Measurements from ENCODE around the gene MRGPRG.
A peak's percentile ranks its signal among the peaks of the same experiment; 100 is the strongest.

The MRGPRG gene

DNA sequence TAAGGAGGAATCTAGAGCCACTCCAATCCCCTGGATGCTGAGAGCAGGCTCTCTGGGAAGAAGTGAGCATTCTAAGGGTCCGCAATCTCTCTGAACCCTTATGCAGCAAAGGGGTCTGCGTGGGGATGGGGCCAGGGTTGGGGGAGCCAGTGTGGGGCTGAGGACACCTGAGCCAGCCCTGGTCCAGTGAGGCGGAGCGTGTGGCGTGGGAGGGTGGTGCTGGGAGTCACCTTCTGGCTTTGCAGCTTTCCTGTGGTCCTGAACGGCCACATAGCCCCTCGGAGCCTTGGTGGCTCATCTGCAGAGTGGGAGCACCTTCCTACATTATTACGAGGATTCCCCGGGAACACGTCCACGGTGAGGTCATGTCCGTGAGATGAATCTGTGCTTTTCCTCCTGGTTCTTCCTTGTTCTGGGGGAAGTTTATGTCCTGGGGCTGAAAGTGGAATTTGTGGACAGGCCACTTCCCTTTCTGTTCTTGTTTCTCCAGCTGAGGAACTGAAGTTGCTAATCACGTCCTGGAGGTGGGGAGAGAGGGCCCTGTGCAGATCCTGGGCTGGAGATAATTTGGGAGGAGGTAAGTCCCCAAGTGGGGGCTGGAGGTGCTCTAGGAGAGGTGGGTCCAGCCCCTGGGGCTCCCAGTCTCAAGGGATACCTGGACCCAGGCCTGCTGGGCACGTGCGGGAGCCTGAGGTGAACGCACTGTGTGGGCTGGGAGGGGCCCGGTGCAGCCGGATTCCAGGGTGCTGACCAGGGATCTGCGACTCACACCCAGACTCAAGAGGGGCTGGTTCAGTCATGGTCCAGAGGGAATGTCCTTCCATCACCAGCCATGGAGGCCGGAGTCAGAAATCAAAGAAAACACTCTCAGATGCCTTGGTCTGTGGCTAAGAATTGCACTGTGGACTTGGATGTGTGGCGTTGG, 7.5 kb upstream of the MRGPRG start:
- no peak for DNase-seq (ENCODE audit: low spot score)

DNA sequence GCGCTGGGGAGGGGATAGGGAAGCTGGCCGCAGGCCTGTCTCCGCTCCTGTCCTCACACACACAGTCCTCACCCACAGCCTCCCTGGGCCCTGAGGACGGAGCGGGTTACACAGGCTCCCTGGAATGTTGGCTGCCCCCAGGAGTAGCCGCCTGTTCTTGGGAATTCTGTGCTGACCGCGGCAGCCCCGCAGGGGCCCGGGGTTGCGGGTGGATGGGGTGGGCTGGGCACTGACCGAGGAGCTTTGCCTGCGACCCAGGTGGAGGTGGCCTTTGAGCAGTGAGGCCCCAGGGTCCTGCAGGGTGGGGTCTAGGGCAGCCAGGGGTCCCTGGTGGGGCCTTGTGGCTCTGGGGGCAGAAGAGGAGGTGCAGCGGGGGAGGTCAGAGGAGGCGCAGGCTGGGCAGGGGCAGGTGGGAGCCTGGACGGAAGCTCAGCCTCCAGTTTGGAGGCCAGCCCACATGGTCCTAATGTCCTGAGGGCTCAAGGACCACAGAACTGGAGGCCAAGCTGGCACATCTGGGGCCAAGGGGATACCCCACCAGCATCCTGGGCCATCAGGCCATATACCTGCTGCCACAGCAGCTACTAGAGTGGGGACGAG, 6.6 kb upstream of the MRGPRG start:
- peak; percentile 29 for DNase-seq (ENCODE audit: low spot score)

DNA sequence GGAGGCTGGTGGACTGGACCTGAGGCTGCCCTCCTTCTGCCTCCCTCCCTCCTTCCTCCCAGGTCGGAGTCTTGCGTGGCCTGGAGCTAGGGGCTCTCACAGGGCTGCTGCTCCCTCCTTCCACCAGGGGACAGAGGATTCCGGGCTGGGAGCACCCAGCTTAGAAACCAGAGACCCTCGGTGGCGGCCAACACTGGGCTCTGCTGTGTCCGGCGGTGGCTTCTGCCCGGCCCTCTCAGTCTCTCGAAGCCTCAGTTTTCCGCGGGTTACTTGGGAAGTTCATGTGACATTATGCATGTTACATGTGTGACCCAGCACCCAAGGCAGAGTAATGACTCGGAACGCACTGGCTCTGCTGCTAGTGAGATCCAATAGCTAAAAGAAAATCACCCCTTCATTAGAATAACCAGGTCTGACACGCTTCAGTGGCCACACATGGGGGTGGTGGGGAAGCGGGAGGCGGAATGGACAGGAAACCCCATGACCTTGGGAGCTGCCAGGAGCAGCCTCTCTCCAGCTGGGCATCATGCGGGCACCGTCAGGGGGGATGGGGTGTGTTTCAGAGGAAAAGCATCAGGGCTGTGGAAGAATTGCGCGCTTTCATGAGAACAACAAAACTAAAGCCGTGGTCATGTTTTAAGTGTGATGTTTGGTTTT, 5.9 kb upstream of the MRGPRG start:
- no peak for DNase-seq (ENCODE audit: low spot score)

DNA sequence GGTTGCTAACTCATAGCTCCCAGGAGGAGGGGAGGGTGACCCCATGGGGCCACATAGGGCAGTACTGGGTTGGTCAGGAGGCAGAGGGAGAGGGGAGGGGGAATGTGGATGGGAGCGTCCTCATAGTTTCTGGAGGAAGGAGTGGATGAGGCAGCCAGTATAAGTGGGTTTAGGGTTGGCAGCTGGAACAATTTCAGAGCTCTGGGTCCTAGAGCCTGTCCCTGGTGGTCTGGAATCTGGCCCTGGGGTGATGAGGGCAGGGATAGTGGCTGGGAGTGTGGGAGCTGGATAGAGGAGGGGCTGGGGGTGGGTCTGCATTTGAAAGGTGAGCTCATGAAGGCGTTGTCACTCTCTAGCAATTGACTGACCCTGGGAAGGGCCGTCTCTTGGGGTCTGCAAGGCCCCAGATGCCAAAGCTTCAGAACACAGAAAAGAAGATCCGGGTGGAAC, 5.3 kb upstream of the MRGPRG start:
- no peak for DNase-seq (ENCODE audit: low spot score)

DNA sequence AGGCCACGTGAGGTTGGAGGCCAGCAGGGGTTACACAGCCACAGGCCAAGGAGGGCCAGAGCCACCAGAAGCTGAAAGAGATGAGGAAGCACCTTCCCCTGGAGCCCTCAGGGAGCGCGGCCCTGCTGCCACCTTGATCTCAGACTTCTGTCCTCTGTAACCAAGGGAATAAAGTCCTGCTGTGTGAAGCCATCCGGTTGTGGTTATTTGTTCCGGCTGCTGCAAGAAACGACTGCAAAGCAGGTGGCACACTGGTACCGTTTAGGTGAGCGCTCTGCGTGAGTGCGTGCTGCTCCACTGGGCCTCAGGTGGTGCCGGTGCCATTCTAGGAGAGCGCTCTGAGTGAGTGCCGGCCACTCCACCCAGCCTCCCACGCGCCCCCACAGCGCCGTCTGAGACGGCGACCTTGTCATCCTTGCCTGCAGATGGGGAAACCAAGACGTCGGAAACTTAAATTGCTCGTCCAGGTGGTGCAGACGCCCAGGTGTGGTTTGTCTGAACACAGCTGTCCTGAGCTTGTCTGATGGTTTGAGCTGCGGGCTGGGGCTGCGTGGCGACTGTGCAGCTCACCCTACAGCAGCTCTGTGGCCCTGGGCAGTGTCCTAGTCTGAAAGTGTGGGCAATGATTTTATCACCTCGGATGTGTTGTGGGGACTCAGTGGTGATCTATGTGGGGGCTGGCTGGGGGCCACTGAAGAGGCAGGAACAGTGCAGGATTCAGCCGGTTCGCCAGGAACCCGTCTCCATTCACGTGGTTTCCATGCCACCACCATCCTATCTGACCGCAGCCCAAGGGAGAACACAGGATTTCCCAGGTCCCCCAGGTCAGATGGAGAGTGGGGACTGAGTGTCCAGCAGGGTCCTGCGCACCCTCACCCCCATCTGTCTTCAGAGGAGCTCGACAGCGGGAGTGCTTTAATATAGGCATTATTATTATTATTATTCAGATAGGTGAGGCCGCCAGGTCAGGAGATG, 4.6 kb upstream of the MRGPRG start:
- DNase-seq (ENCODE audit: low spot score), result no peak

- DNase-seq (ENCODE audit: low spot score), result no peak
Measured at GRCh38 chr11:3222003-3222855, 3.6 kb upstream of the MRGPRG start.

DNA sequence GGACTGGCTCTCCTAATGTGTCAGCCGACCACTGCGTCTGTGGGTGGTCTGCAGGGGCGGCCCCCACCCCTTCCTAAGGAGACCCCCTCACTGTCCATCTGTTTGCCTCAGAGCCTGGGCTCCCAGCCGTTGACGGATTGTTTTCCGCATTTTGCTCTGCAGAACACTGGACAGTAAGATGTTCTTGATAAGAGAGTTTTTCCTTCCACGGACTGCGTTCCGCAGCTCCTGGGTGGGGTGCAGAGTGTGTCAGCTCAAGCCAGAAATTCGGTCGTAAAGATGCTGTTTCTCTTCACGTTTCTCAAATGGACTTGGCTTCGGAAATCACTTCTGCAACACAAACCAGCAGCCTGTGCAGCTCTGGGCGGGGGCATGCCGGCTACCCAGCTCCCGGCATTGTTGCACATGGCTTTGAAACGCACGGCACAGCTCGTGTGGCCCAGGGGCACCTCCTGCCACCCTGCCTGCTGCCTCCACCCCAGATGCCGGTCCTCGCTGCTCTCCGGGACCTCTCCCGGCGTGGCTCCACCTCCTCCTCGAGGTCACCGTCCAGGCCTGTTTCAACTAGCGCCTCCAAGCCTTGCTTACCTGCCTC, 2.9 kb upstream of the MRGPRG start:
- DNase-seq (ENCODE audit: low spot score), result no peak

DNA sequence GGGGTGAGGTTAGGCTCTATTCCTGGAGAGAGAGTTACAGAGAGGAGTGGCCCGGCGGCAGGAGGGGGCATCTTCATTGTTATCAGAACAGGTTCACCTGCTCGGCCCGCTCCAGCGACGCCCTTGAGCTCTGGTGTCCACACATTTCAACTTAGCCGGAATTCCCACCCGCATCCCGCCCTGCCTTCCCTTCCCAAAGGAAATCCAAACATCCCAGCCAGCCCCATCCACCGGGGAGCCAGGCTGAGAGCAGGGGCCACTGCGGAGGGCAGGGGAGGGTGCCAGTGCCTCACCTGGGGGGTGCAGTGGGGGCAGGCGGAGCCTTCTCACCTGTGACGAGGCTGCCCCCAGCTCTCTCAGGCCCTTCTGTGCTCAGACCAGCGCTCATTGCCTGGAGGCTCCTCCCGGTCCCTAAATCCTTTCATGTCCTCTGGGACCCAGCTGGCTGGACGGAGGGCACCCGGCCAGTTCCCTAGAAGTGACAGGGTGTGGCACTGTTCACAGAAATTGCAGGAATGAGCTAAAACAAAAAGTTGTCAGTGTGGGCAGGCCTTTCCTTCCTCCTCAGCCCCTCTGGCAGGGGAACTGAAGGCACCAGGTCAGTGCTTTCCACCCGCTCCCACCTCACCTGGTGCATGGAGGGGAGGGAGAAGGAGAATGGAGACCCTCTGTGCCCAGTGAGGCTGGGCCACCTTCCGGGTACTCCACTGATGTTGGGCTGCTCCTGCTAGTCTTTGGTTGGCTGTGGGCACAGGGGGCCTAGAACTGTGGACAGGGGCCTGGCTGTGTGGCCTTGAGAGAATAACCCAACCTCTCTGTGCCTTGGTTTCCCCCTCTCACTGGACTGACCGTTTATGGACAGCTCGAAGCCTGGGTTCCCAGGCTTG, 2.2 kb upstream of the MRGPRG start:
- DNase-seq (ENCODE audit: low spot score), result no peak

DNA sequence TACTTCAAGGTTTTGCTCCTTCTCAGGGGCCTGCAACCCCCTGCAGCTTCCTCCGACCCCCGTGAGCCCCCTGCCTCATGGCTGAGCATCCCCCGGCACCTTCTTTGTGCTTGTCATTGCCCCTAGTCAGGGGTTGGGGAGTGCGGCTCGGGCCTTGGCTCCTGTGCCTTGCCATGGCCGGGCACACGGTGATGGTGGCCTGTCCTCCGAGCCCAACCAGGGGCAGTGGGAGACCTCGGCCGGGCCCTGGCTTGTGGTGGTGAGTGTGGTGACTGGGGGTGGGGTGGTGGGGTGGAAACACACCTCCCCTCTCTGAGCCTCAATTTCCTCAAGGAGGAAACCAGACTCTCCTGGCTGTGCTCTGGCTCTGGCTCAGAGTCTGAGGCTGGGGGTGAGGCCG, 1.5 kb upstream of the MRGPRG start:
- DNase-seq (ENCODE audit: low spot score), result no peak

DNA sequence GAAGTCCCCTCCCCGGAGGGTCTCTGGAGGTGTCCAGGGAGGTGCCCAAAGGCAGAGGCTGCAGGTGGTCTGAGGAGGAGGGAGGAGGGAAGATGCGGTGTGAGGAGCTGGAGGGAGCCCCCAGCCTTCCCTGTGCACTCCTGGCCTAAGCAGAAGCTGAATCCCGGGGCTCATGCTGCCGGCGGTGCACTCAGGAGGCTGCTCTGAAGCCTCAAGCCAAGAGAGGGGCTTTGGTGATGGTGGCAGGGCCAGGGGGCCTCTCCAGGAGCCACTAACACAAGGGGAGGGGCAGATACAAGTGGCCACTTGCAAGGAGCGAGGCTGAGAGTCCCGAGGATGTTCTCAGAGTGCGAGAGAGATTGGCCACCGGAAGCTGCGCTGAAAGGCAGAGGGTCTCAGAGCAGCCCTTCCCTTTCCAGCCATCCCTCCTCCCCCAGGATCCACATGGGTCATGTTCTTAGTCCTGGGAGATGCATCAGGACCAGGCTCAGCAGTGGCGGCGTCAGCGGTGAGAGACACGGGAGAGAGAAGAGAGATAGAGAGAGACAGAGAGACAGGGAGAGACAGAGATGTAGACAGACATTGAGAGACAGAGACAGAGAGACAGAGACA, 774 bp upstream of the MRGPRG start:
- no peak for DNase-seq (ENCODE audit: low spot score)

- no peak for DNase-seq (ENCODE audit: low spot score)
Measured at GRCh38 chr11:3217818-3218482, 663 bp downstream of the MRGPRG start.

DNA sequence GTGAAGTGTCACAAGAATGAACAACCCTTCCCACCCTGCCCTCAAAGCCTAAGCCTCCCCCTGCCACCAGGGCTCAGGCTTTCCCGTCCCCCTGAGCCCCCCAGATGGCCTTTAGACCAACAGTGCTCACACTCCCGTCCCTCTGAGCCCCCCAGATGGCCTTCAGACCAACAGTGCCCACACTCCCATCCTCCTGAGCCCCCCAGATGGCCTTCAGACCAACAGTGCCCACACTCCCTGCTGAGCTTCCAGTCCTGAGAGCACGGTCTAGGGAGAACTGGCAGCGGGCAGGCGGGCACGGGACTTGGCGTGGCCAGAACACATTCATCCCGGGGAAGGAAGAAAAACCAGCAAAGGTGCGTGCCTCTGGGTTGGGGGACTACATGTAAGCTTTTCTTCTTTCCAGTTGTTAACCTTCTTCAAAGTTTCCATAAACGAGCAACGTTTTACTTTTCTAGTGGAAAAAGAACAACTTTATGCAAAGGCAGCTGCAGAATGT, 2.5 kb downstream of the MRGPRG start:
- DNase-seq (ENCODE audit: low spot score), result no peak

GRCh38 chr11:3215346-3216026, 3.1 kb downstream of the MRGPRG start:
- DNase-seq (ENCODE audit: low spot score), result no peak

DNA sequence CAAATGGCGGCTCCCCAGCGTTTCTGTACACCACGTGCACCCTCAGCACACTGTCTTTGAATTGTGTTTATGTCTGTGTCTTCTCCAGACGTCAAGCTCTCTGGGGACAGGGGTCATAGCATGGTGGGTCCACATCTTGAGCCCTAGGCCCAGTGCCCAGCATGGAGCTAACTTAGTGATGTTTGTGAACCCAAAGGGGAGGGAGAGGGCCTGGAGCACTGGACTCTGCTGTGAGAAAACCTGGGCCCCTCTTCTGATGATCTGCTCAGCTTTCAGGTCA, 4.3 kb downstream of the MRGPRG start:
- DNase-seq (ENCODE audit: low spot score), result no peak

GRCh38 chr11:3213659-3214419, 4.8 kb downstream of the MRGPRG start:
- DNase-seq (ENCODE audit: low spot score), result no peak

DNA sequence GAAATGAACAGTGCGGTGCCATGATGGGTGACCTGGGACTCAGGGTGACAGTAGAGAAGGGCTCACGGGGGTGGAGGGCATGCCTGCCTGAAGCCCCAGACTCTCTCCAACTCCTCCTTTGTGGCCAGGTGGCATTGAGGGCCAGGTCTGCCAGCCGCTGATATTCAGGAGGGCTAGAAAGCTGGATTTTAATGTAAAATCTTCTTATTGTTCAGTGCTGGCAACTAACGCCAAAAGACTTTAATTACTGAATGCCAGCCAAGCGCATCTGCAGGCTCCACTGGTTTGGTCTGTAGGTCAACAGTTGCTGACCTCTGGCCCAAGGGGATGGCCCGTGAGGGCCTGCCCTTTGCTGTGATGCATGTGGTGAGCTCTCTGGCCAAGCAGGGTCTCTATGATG, 10.3 kb downstream of the MRGPRG start:
- no peak for DNase-seq (ENCODE audit: low spot score)

- no peak for DNase-seq (ENCODE audit: low spot score)
Measured at GRCh38 chr11:3207526-3208189, 11.0 kb downstream of the MRGPRG start.
